ENCODE data around the gene CFAP20.

DNA sequence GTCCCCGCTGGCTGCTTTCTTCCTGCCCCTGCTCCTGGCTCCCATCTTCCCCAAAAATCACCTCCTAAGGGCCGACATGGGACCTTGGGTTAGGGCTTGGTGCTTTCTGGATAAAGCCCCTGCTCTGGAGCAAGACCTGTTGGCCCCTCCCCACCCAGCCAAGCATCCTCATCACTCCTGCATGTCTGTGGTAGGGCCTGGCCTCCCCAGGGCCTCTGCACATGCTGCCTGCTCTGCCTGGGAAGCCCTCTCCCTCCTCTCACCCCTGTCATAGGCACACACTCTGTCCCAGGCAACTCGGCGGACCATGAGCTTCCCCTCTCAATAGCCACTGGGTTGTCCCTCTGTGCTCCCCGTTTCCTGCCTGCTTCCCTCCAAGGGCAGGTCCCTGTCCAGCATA, 35.2 kb downstream of the CFAP20 start:
- TF ChIP-seq, protein P1, sequence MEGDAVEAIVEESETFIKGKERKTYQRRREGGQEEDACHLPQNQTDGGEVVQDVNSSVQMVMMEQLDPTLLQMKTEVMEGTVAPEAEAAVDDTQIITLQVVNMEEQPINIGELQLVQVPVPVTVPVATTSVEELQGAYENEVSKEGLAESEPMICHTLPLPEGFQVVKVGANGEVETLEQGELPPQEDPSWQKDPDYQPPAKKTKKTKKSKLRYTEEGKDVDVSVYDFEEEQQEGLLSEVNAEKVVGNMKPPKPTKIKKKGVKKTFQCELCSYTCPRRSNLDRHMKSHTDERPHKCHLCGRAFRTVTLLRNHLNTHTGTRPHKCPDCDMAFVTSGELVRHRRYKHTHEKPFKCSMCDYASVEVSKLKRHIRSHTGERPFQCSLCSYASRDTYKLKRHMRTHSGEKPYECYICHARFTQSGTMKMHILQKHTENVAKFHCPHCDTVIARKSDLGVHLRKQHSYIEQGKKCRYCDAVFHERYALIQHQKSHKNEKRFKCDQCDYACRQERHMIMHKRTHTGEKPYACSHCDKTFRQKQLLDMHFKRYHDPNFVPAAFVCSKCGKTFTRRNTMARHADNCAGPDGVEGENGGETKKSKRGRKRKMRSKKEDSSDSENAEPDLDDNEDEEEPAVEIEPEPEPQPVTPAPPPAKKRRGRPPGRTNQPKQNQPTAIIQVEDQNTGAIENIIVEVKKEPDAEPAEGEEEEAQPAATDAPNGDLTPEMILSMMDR (conservative IDR thresholded peaks at IDR 0.05; ENCODE audit: low read depth, low read length) = no peak
- no peak for TF ChIP-seq EZH2 (IDR thresholded peaks at IDR 0.05; ENCODE audit: borderline replicate concordance, low read depth, low read length, poor library complexity, severe bottlenecking)

Data from A673 (cell line).